CD4-positive, alpha-beta T cell treated with Interleukin-1 beta for 1 hour (primary cell): ENCODE results near the gene CEP89.
"Not testable (repeated sequence)": the region's sequence is repeated elsewhere in the genome, so short reads cannot be mapped to it uniquely, and the experiment has no call there.

Experiments
- DNase-seq, 2 donors: peaks; one replicate each; pipeline ENCODE4 v3.0.0-alpha.2; 2020 to 2022

CEP89 gene

GRCh38 chr19:32890841-32891240 is 80.9 kb downstream of the CEP89 start:
- DNase-seq, result no peak

- no peak for DNase-seq
Observed at GRCh38 chr19:32890326-32890725, 81.4 kb downstream of the CEP89 start.

- no peak for DNase-seq
Observed at GRCh38 chr19:32889137-32889934, 82.4 kb downstream of the CEP89 start.

GRCh38 chr19:32887572-32888215 is 84.1 kb downstream of the CEP89 start:
- no peak for DNase-seq

- DNase-seq, result no peak
Observed at GRCh38 chr19:32886241-32886640, 85.5 kb downstream of the CEP89 start.

GRCh38 chr19:32885255-32885654 is 86.5 kb downstream of the CEP89 start:
- not testable (repeated sequence) for DNase-seq

GRCh38 chr19:32881766-32882165 is 90.0 kb downstream of the CEP89 start:
- no peak for DNase-seq

GRCh38 chr19:32880622-32881021 is 91.1 kb downstream of the CEP89 start:
- DNase-seq, result no peak

- no peak for DNase-seq
Observed at GRCh38 chr19:32879741-32880140, 92.0 kb downstream of the CEP89 start.

GRCh38 chr19:32878988-32879387 is 92.8 kb downstream of the CEP89 start:
- DNase-seq, result no peak

GRCh38 chr19:32877977-32878745 is 93.6 kb downstream of the CEP89 start:
- no peak for DNase-seq

GRCh38 chr19:32877323-32877912 is 94.3 kb downstream of the CEP89 start:
- DNase-seq, result no peak

- no peak for DNase-seq
Observed at GRCh38 chr19:32876919-32877285, 94.9 kb downstream of the CEP89 start.

- DNase-seq, result no peak
Observed at GRCh38 chr19:32876236-32876918, 95.4 kb downstream of the CEP89 start.

- no peak for DNase-seq
Observed at GRCh38 chr19:32875428-32875827, 96.3 kb downstream of the CEP89 start.

GRCh38 chr19:32874605-32875004 is 97.2 kb downstream of the CEP89 start:
- no peak for DNase-seq

- DNase-seq, result no peak
Observed at GRCh38 chr19:32873247-32873959, 98.4 kb downstream of the CEP89 start.

GRCh38 chr19:32872391-32872790 is 99.4 kb downstream of the CEP89 start:
- DNase-seq, result no peak

GRCh38 chr19:32870981-32871451 is 100.7 kb downstream of the CEP89 start:
- DNase-seq, result no peak

GRCh38 chr19:32869966-32870573 is 101.7 kb downstream of the CEP89 start:
- no peak for DNase-seq

GRCh38 chr19:32869369-32869965 is 102.3 kb downstream of the CEP89 start, which contains the start of gene SLC7A9:
SLC7A9 (minus strand) TSS chr19:32869767; CDS start chr19:32868534, 1,233 bp downstream.
- no peak for DNase-seq
